Glomerular visceral epithelial cell (primary cell): ENCODE results near the gene FBLN1.
"Not testable (repeated sequence)": the region's sequence is repeated elsewhere in the genome, so short reads cannot be mapped to it uniquely, and the experiment has no call there.

Experiments
- DNase-seq: peaks from one replicate; pipeline ENCODE4 v3.0.0-alpha.2; 2016; ENCODE audit errors: extremely low spot score

FBLN1 gene

GRCh38 chr22:45585946-45586540 lies 83.4 kb downstream of the FBLN1 start:
- DNase-seq = no peak

DNA sequence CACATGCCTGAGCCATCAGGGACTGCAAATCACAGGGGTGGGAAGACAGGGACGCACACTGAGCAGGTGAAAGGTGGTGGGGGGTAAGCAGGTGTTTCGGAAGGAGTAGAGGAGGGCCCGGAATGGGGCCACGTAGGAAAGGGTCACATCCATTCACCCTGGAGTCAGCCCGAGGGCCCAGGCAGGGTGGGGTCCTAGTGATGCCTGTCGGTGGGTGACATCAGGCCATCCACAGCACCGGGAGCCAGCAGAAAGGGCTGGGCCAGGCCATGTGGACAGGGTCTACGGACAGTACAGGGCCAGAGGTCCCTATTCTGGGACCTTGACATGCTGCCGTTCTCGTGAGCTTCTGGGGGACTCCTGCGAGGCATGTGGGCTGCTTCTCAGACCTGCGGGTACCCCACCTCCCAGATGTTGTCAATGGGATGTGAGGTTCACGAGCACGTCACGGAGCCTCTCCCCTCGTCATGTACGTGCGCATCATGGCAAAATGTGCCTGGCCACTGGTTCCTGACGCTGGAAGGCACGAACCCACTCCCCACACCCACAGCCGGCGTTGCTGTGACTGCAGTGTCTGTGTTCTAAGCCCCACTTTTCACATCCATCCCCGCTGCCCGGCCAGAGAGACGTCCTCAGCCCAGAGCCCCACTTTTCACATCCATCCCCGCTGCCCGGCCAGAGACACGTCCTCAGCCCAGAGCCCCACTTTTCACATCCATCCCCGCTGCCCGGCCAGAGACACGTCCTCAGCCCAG lies 84.1 kb downstream of the FBLN1 start:
- no peak for DNase-seq

DNA sequence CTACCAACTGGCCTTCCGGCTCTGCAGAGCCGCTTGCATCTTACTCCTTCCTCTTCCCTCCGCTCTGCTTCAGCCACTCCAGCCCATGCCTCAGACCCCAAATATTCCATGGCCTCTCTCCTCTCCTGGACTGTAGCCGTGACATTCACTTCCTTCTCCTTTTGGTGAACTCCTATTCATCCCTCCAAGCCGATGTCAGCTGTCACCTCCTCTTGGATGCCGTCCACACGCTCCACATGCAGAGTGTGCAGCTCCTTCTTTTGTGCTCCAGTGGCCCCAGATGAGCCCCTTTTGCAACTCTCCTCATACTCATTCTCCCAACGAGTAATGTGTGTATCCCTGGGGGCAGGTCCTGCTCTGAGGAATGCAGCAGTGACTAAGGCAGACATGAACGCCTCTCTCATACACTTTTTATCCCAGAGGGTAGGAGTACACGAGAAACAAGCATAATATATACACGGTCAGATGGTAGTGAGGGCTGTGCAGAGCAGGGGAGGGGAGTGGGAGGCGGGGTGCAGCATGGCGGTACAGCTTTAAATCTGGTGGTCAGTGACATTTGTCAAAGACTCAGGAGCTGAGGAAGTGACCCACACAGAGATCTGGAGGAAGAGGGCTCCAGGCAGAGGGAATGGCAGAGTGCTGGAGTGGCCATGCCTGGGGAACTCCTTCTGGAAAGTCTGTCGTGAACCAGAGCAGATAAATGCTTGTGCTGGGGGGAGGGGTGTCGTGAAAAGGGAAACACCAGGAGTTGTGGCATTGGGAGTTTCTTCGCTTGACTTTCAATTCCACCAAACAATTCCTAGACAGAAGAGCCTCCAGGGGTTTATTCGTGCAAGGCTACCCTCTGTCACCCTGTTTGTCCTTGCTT lies 85.2 kb downstream of the FBLN1 start:
- DNase-seq = peak; percentile 59

- DNase-seq = no peak
Measured at GRCh38 chr22:45589556-45589955, 86.9 kb downstream of the FBLN1 start.

DNA sequence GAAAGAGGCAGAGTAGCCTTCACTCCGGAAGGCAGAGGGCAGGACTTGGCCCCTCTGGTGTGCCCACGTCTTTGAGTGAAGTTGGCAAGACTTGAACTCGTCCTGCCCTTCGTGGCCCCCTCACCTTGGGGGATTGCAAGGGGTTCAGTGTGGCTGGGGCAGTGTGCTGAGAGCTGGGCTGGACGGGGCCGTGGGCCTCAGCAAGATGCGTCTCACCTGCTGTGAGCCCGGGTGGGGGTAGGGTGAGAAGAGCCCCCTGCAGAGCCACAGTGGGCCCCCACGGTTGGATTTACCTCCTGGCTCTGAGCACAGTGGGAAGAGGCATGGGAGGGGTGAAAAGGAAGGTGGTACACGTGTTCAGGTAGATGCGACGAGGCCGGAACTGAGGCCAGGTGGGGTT lies 87.6 kb downstream of the FBLN1 start:
- DNase-seq = no peak

DNA sequence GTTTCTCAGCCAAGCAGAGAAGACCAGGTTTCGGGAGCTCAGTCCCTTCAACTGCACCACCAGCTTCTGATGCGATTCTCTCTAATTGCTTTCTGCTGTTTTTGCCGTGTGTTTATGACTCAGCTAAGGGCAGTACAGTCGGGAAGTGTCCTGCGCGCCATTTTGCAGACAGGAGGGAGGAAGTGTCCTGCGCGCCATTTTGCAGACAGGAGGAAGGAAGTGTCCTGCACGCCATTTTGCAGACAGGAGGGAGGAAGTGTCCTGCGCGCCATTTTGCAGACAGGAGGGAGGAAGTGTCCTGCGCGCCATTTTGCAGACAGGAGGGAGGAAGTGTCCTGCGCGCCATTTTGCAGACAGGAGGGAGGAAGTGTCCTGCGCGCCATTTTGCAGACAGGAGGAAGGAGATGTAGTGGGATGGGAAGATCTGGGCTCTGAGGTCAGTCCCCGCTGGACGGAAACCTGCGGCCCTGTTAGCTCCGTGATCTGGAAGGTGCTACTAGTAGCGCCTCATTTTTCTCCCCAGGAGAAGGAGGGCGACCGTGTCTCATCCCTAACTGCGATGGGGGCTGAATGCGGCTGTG lies 89.0 kb downstream of the FBLN1 start:
- not testable (repeated sequence) for DNase-seq

- no peak for DNase-seq
Measured at GRCh38 chr22:45594123-45594941, 91.6 kb downstream of the FBLN1 start.

DNA sequence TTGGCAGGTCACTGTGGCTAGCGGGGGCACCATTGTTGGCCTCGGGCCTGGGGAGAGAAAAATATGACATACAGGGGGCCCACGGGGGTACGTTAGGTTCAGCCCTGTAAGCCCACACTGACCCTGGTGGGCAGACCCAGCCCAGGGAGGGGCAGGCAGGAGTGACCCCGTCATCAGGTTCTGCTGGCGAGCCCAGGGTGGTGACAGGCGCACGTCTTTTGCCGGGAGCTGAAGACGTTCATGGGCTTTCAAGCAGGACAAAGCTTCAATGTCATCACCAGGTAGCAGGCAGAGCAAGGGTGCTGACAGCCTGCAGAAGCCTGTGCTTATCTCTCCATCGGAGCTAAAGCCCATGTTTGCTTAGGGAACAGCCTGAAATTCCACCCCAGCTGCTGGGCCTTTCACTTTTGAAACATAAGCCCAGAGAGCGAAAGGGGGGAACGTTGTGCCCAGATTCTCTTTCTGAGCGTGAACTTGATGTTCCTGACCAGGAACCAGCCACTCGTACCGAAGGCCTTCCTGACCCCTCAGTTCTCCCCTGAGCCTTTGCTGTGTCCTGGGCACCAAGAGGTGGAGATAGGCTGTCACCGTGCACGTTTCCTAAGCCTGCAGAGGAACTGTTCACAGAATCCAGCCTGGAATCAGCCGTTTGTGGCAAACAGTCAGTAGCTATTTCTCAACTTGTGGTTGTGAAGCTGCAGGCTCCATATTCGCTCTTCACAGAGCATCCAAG lies 94.9 kb downstream of the FBLN1 start:
- no peak for DNase-seq

- DNase-seq = no peak
Measured at GRCh38 chr22:45598596-45599217, 96.0 kb downstream of the FBLN1 start.

- no peak for DNase-seq
Measured at GRCh38 chr22:45599836-45600577, 97.3 kb downstream of the FBLN1 start.

GRCh38 chr22:45600790-45601730 lies 98.4 kb downstream of the FBLN1 start:
- peak; percentile 47 for DNase-seq

DNA sequence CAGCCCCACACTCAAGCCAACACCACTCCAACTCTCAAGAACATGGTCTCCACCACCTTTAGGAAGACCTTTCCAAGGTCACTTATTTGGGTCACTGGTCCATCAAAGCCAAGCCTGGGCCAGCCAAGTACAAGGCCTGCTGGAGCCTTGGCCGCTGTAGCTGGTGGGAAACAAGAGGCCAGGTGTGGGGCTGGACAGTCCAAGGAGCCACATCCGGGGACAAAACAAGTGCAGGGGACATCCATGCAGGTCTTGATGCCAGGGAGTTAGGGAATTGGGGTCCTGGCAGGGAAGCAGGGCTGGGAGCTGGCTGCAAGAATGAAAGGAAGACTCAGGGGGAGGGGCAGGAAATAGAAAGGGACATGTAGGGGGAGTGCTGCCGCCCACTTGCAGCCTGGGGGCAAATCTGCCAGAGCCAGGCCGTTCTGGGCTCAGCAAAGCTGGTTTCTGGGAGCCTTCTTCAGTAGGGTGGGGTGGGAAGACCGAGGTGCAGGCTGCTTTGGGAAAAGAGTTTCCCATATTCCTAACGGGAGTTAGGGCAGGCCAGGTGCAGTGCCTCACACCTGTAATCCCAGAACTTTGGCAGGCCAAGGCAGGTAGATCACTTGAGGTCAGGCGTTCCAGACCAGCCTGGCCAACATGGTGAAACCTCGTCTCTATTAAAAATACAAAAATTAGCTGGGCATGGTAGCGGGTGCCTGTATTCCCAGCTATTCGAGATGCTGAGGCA lies 99.5 kb downstream of the FBLN1 start:
- DNase-seq = no peak

- DNase-seq = peak; percentile 50
Measured at GRCh38 chr22:45602824-45603595, 100.3 kb downstream of the FBLN1 start.

GRCh38 chr22:45603619-45604018 lies 100.9 kb downstream of the FBLN1 start:
- peak; percentile 28 for DNase-seq

GRCh38 chr22:45608045-45608444 lies 105.4 kb downstream of the FBLN1 start:
- peak; percentile 8 for DNase-seq

DNA sequence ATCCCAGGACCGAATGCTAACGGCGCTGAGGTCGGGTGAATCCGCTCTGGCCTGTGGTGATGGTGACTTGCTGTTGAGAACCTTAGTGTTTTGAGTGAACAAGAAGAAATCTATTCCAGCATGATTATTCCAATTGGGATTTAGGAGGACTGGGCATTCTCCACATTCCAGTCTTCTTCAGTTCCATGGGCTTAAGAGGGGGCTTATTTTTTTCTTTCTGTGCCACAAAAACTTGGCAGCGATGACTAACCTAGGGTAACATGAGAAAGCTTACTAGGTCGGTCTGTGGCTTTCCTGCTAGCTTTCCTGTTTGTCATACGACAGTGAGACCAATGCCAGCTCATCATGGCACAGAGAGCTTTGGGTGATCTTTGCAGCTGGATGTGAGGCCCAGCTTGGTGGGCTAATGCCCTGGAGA lies 106.1 kb downstream of the FBLN1 start:
- DNase-seq = peak; percentile 98

GRCh38 chr22:45612451-45612901 lies 109.8 kb downstream of the FBLN1 start:
- DNase-seq = peak; percentile 93
